Dedifferentiated amniotic fluid mesenchymal stem cell (primary cell): Measurements from ENCODE around the gene SLC38A4.

Experiments
- DNase-seq: peaks from one replicate; pipeline ENCODE4 v3.0.0-alpha.2; 2016; ENCODE audit errors: extremely low spot score

The SLC38A4 gene

DNA sequence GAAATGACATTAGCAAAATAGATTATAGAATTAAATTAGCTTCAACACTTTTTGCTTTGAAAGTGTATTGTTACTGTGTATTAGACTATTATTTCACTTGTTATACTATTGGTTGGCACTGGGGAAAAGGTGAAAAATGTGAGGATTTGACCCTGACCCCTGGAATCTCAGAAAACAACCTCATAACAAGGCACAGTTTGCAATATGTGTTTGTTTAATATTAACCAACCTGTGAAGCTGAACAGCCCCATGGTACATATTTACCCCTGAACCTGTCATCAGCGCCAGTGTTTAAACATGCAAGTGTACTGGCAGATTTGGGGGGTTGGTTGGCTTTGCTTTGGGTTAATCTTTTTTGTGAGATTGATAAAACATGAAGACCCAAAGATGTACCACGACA, 11.7 kb downstream of the SLC38A4 start:
- no peak for DNase-seq

DNA sequence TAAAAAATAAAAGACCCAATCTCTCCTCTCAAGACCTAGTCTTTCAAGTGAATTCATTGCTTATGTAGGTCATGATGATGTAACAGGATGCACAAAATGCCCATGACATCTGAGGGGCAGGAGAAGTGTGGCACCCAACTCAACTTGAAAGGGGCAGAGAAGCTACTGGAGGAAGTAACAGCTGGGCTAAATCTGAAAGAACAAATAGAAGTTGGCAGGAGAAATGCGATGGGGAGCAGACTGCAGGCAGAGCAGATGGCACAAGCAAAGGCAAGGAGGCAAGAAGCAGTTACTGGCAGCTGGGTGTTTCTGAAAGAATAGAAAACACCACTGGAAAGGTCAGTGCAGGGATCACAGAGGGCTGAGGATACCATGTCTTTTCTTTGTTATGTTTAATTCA, 14.6 kb downstream of the SLC38A4 start:
- DNase-seq, result no peak

- no peak for DNase-seq
These were observed 16.7 kb downstream of the SLC38A4 start for GRCh38 chr12:46808955-46809697.

DNA sequence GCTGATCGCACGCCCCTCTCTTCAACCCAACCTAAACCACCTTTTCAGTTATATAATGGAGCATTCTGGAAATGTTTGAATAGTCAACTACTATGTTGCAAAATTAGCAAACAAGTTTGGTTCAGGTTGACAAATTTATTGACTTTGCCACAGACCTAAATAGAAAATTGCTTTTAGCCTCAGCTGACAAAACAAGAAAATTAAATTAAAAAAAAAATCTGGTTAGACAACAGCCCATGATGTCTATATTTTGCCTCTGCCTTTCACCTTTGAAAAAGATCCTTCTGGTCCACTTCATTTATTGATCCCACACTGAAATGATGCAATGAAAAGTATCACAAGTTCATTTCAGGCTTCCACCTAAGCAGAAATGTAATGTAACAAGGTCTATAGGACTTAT, 17.5 kb downstream of the SLC38A4 start:
- DNase-seq, result no peak

DNA sequence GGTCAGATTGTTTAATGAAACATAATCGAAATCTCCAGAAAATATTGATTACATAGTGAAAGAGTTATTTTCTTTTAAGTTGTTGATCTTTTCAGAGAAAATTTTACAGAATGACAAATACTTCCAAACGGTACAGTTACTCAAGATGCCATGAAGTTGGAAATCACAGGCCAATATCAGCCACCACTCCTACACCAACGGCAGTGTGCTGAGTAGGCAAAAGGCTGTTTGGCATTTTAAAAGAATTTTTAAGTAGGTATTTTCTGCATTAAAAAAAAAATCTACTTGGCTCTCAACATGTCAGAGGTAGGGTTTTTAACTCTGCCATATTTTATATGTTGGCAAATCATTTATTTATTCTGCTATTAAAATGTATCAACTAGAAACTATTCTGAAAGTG, 21.7 kb downstream of the SLC38A4 start:
- no peak for DNase-seq

DNA sequence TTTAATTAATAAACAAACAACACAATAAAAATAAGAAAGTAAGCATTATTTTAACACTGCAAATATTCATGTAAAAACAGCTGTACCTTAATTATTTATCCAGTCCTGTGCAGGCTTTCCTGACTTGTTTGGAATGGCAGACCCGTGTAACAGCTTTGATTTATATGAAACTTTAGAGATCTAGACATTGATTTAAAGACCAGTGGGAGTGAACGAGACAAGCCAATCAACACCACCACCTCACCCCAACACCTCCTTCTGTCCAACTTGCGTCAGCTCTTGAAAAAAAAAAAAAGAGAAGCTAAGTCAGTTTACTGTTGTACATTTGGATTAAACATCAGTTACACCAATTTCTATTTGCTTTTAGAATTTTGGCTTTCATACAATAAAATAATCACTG, 22.3 kb downstream of the SLC38A4 start:
- DNase-seq, result no peak

DNA sequence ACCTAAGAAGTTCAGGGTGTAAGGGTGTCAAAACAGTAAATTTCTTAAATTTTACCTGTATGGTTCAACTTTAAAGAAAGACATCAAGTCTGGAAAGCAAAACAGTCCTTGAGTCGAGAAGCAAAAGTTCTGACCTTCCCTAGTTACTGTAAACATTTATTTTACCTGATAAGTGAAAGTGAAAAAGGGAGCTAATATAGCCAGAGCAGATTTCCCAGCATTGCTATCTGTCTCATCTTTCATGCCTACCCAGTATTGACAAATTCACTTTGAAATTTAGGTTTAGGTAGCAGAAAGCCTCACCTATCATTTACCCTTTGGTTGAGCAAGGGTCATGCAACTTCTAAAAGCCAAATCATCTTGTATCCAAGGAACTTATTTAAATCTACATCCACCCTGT, 24.5 kb downstream of the SLC38A4 start:
- DNase-seq, result no peak

- DNase-seq, result no peak
These were observed 25.6 kb downstream of the SLC38A4 start for GRCh38 chr12:46800160-46800559.

DNA sequence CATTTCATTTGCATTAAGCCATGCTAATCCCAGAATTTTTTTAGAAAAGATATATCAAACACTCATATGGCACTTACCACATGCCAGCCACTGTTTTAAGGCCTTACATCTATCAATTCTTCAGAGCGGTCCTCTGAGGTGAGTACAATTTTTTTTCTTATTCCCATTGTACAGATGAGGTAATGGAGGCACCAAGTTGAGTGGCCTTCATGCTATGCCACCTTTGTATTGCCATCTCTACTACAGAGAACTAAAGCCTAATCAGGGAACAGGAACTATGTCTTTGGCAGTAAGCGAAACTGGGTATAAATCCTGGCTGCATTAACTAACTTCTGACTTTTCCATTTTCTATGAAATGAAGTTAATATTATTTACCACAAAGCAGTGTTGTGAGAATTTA, 27.1 kb downstream of the SLC38A4 start:
- DNase-seq, result no peak

DNA sequence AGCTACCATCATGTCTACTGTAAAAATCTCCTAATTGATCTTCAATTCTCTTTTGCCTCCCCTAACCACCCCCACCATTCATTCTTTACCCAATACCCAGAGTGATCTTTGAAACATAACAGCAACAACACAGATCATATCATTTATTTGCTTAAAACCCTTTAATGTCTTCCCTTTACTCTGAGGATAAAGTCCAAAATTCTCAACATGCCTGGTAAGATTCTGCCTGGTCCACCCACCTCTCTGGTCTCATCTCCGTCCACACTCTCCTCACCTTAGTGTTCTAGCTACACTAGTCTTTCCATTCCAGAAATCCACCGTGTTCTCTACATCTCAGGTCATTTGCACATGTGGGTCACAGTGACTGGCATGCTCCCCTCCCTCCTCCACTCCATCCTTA, 27.7 kb downstream of the SLC38A4 start:
- DNase-seq, result no peak

DNA sequence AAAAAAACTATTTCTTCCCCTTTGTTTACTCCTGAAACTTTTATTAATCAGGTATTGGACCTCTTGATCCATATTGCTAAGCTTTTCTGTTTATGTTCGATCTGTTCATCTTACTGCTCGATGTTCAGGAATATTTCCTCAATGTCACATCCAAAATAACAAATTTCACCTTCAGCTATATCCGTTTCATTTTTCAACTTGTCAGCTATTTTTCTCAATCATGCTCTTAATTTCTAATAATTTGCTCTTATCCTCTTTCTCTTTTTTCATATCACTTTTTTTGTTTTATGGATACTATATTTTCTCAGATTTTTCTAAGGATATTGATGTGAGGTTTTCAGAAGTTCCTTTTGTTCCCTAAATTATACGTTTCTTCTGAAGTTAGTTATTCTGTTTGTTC, 29.8 kb downstream of the SLC38A4 start:
- DNase-seq, result no peak

DNA sequence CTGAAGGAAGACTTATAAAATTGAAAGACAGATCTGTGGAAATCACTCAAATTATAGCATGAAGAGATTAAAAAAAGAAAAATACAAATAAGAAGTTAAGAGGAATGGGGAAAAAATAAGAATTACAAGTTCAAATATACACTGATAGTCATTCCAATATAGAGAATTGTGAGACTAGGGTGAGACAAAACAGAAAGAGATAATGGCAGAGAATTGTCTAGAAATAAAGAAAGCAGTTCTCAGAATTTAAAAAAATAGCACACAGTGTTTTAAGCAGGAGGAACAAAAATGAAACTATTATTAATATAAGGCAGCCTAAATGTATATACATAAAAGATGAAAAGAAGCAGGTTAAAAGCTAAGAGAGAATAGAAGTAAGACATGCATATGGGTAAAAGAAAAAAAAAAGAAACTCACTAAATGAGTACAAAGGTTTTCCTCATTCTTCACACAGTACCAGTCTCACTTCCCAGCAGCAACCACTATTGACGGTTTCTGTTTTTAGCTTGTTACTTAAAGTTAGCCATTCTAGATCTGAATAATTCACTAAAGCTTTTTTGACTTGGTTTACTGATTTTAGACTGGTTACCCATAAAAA, 31.1 kb downstream of the SLC38A4 start:
- DNase-seq, result no peak

DNA sequence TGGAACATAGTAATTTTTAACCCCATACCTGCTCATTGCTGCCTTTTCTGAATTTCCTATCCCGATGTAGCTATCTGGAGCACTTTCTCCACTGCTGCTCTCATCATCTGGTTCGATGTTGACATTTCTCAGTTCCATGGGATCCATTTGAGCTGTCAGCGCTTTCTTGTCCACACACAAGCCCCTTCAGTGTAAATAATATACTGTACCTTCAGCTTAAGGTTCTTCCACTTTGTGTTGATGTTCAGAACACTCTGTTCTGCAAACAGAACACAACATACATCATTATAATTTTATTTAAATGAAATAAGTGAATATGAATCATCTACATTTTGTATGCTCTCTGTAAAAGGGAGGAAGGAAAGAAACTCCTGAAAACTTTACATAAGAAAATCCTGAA, 32.9 kb downstream of the SLC38A4 start:
- no peak for DNase-seq

DNA sequence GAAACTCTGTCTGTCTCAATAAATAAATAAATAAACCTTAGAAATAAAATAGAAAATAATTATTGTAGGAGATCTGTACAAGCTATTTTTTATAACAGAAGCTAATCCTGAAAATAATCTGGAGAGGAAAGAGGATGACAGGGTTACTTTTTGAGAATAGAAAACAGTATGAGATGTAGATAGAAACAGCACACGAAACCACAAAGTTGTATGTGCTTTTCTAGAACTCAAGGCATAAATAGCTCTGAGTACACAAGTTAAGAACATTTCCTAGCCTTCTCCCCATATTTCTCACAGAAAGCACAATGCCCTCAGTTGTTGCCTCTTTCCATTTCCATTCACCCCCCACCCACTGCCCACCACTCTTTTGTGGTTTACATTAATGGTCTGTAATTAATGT, 35.7 kb downstream of the SLC38A4 start:
- no peak for DNase-seq

- no peak for DNase-seq
These were observed 37.5 kb downstream of the SLC38A4 start for GRCh38 chr12:46788072-46788887.

- DNase-seq, result peak; percentile 31
These were observed 38.2 kb downstream of the SLC38A4 start for GRCh38 chr12:46787496-46788055.

- peak; percentile 84 for DNase-seq
These were observed 39.0 kb downstream of the SLC38A4 start for GRCh38 chr12:46786774-46787173.

GRCh38 chr12:46785382-46785781, 40.4 kb downstream of the SLC38A4 start:
- no peak for DNase-seq

GRCh38 chr12:46783871-46784270, 41.9 kb downstream of the SLC38A4 start:
- no peak for DNase-seq

DNA sequence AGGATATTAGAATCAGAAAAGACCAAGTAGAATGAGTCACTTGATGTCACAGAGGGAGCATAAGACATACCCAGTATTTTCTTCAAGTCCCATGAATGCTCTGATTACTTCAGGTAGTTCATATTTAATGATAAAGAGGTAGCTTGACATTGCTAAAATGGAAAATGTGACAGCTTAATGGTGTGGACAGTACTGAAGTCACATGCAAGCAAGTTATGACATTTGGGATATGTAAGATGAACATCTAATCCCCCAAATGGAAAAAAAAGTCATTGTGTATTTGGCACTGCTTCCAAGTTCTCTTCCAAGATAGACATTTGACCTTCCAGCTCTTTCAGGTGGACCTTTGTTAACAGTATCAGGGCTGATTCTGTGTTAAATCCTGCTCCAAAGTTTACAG, 45.9 kb downstream of the SLC38A4 start:
- no peak for DNase-seq

- no peak for DNase-seq
These were observed 46.7 kb downstream of the SLC38A4 start for GRCh38 chr12:46779063-46779462.

DNA sequence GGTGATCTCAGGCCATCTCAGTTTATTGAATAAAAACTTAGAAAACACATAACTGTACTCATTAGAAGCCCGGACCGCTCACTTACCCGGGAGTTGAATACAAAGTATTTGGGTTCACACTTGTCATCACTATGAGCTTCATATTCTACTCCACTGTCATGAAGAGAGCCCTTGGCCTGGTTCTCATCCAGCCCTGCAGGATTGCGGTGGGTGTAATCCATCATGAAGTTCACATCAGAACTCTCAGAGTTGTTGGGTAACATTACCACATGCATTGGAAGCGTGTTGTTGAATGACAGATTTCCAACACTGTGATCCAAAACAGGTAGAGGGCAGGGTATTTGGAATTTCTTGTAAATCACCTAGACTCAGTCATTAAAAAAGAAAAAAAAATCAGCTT, 47.4 kb downstream of the SLC38A4 start:
- no peak for DNase-seq

- DNase-seq, result no peak
These were observed 48.2 kb downstream of the SLC38A4 start for GRCh38 chr12:46777587-46777986.
